KMS-11 (cell line): ENCODE data around the gene PAX2.

Experiments used
- H2AFZ ChIP-seq: fragments of 200-600 bp; sonication (generic); 2 replicates; pipeline ENCODE4 v1.6.1; 2016; ENCODE audit warnings: antibody characterized with exemption, mixed run types, low read depth
- H3K27ac ChIP-seq: fragments of 200-600 bp; sonication (generic); 2 replicates; pipeline ENCODE4 v1.6.1; 2016; ENCODE audit warnings: mild to moderate bottlenecking, mixed run types
- H3K27me3 ChIP-seq: fragments of 200-600 bp; sonication (generic); 2 replicates; pipeline ENCODE4 v1.6.1; 2017; ENCODE audit warnings: mild to moderate bottlenecking, low read depth, mixed run types, moderate library complexity; ENCODE audit not compliant: insufficient read depth
- H3K36me3 ChIP-seq: fragments of 200-600 bp; sonication (generic); 2 replicates; pipeline ENCODE4 v1.6.1; 2017; ENCODE audit warnings: mild to moderate bottlenecking, mixed run types; ENCODE audit not compliant: insufficient read depth
- H3K4me1 ChIP-seq: fragments of 200-600 bp; sonication (generic); 2 replicates; pipeline ENCODE4 v1.6.1; 2016; ENCODE audit warnings: mild to moderate bottlenecking, low read depth, mixed run types; ENCODE audit not compliant: poor library complexity, severe bottlenecking
- H3K4me2 ChIP-seq: fragments of 200-600 bp; sonication (generic); 2 replicates; pipeline ENCODE4 v1.7.0; 2016; ENCODE audit warnings: mild to moderate bottlenecking, mixed run types
- H3K4me3 ChIP-seq: fragments of 200-600 bp; sonication (generic); IDR thresholded peaks from 2 replicates; pipeline ENCODE4 v1.6.1; 2017; ENCODE audit warnings: low read depth, low read length, mixed read lengths; ENCODE audit not compliant: insufficient read depth
- H3K79me2 ChIP-seq: fragments of 200-600 bp; sonication (generic); 2 replicates; pipeline ENCODE4 v1.6.1; 2016; ENCODE audit warnings: low read depth, mixed run types; ENCODE audit not compliant: insufficient read depth
- H3K9ac ChIP-seq: fragments of 200-600 bp; sonication (generic); 2 replicates; pipeline ENCODE4 v1.6.1; 2016; ENCODE audit warnings: mild to moderate bottlenecking, mixed run types
- H4K20me1 ChIP-seq: fragments of 200-600 bp; sonication (generic); 2 replicates; pipeline ENCODE4 v1.6.1; 2016; ENCODE audit warnings: mild to moderate bottlenecking, mixed run types; ENCODE audit not compliant: insufficient read depth
- TF ChIP-seq, protein P1 (sequence below): fragments of 200-600 bp; sonication (generic); conservative IDR thresholded peaks from 2 replicates; pipeline ENCODE4 v1.6.1; 2017; ENCODE audit warnings: low read depth, mild to moderate bottlenecking, antibody characterized with exemption, low read length, moderate library complexity, mixed read lengths

The PAX2 gene

DNA sequence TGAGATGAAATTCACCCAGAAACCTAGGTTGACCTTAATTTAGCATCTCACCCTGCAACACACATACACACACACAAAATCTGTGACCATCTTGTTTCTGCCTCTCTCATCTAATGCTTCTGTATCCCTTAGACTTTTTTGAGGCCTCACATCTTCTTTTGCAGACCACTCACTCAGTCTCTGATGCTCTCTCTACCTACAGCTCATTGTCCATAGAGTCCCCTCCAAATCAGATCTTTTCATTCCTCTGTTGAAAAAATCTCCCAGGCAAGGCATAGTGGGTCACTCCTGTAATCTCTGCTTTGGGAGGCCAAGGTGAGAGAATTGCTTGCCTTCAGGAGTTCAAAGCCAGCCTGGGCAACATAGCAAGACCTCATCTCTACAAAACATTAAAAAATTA, 17.6 kb upstream of the PAX2 start:
- Histone ChIP-seq H3K4me3 (no peak overlapping the region), H3K4me1 (peaks cover 16% of the 10 kb centered on the region), H2AFZ (no peak overlapping the region), H3K79me2 (no peaks in the 10 kb centered on the region), H3K27ac (no peak overlapping the region), H3K9ac (no peak overlapping the region), H4K20me1 (no peaks in the 10 kb centered on the region), H3K27me3 (peaks cover 25% of the 10 kb centered on the region; the same call in 1 of the 2 replicates), H3K36me3 (no peaks in the 10 kb centered on the region), H3K4me2 (no peak overlapping the region)
- TF ChIP-seq, protein P1, sequence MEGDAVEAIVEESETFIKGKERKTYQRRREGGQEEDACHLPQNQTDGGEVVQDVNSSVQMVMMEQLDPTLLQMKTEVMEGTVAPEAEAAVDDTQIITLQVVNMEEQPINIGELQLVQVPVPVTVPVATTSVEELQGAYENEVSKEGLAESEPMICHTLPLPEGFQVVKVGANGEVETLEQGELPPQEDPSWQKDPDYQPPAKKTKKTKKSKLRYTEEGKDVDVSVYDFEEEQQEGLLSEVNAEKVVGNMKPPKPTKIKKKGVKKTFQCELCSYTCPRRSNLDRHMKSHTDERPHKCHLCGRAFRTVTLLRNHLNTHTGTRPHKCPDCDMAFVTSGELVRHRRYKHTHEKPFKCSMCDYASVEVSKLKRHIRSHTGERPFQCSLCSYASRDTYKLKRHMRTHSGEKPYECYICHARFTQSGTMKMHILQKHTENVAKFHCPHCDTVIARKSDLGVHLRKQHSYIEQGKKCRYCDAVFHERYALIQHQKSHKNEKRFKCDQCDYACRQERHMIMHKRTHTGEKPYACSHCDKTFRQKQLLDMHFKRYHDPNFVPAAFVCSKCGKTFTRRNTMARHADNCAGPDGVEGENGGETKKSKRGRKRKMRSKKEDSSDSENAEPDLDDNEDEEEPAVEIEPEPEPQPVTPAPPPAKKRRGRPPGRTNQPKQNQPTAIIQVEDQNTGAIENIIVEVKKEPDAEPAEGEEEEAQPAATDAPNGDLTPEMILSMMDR, result no peak

DNA sequence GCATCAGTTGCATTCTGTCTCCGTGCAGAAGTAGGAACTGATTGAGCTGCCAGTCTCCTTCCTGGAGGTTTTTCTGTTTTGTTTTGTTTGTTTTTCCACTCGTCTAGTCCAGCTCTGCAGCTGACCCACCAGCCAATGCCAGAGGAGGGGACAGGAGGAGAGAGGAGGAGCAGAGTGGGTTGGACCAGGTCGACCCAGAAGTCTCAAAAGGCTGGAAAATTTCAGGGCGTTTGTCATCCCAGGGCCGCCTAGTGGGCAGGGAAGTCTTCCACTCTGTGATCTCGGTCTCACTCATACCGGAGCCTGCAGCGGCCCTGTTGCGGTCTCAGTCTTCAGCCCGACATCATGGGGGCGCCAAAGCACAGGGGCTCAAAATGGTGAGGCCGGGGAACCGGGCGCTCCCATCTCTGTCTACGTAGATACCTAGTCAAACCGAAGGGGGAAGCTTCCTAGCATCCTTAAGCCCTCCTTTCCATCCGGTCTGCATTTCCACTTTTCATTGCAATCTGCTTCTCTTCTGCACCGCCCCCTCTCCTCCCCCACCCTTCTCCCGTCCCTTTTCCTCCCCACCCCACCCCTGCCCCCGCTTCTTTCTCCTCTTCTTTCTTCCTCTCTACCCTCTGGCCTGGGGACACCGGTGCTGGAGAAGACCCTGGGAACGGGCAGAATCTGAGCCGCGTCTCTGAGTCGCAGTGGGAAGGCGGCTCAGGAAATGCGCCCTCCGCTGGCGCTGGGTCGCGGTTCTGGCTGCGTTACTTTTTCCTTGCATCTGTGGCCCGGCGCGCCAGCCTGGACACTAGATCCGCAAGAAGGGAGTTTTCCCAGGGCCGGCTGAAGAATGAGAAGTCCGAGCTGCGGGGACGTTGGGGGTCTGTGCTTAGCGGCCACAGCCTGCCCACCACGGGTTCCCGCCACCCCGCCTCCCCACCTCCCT, 16.2 kb upstream of the PAX2 start:
- no peak overlapping the region for H3K9ac ChIP-seq
- H3K27me3 ChIP-seq, result peaks cover 25% of the 10 kb centered on the region; the same call in 1 of the 2 replicates
- no peaks in the 10 kb centered on the region for H3K79me2 ChIP-seq
- H3K27ac ChIP-seq, result no peak overlapping the region
- no peak overlapping the region; the same call in 1 of the 2 replicates for H3K4me2 ChIP-seq
- H4K20me1 ChIP-seq, result no peaks in the 10 kb centered on the region
- TF ChIP-seq, protein P1, result no peak
- H3K36me3 ChIP-seq, result no peaks in the 10 kb centered on the region
- H3K4me3 ChIP-seq, result no peak overlapping the region
- peaks cover 16% of the 10 kb centered on the region for H3K4me1 ChIP-seq
- H2AFZ ChIP-seq, result no peak overlapping the region

DNA sequence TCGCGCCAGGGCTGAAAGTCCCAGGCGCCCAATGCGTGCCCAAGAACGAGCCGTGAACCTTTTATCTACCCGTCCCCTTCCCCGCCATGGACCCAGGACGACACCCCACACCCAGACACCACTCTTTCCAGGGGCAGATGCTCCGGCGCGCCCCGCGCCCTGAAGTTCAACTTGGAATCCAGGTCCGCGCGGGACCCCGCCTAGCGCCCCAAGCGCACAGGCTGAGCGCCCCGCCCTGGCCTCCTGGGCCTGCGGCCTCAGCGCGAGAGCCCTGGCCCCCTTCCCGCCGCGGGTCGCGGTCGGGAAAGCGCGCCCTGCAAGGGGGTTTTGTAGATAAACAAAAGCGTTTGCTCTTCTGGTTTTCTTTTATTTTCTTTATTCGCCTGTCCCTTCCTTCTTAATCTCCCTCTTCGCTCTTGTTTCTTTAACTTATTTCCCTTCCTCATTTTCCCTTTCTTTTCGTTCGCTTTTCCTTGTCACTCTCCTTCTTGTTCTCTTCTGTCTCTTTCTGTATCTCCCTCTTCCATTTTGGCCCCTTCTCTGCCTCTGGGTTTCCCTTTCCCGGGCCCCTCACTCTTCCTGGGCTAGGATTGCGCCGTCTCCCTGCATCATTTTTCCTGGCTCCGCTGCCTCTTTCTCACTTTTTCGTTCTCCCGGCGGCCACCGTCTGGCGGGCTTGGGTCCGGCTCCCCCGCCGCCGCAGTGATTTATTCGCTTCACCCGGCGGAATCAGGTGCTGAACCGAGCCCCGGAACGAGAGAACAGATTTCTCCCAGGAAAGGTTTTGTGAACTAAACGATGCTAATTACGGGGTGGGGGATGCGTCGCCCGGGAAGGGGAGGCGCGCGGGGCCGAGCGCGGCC, 15.3 kb upstream of the PAX2 start:
- Histone ChIP-seq H3K4me3 (no peak overlapping the region), H3K27me3 (peaks cover 27% of the 10 kb centered on the region; the same call in 1 of the 2 replicates), H3K9ac (no peak overlapping the region)

DNA sequence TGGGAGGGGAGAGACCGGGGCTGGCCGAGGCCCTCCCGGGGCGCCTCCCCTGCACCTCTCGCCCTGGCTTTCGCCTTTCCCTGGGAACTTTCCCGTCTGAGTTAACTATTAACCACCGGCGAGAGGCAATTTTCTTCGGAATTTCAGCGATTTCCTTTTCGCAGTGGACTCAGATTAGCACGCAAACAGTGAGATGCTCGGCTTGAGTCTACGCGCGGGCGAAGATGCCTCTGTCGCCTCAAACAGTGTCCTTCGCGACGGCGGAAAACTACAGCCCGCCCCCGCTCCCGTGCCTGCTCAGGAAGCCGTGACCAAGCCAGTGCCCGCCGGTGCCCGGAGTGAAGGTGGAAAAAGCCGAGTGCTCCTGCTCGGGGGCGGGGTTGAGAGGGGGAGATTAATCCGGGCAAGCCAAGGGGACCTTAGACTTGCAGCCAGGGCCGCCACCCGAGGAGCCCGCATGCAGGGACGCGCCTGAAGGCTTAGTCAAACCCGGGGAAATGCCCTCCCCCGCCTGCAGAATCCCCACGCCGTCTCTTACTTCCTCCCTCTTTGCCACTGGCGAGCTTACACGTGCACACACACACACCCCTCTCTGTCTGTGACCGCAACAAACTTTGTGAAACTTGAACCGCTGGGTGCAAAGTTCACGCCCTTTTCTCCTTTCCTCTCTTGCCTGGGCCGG, 14.5 kb upstream of the PAX2 start:
- TF ChIP-seq, protein P1, result no peak
- H3K79me2 ChIP-seq, result no peaks in the 10 kb centered on the region
- no peaks in the 10 kb centered on the region for H4K20me1 ChIP-seq
- no peak overlapping the region for H3K27ac ChIP-seq
- no peak overlapping the region for H3K4me3 ChIP-seq
- no peaks in the 10 kb centered on the region for H3K36me3 ChIP-seq
- H3K9ac ChIP-seq, result no peak overlapping the region
- peaks cover 16% of the 10 kb centered on the region for H3K4me1 ChIP-seq
- peak overlapping the region; percentile 63 for H3K4me2 ChIP-seq
- peak overlapping the region; percentile 34; the same call in 1 of the 2 replicates for H2AFZ ChIP-seq
- peaks cover 27% of the 10 kb centered on the region; the same call in 1 of the 2 replicates for H3K27me3 ChIP-seq

More for the DNA sequence above, 15.3 kb upstream of the PAX2 start:
- H3K27ac ChIP-seq, result no peak overlapping the region
- no peak overlapping the region; the same call in 1 of the 2 replicates for H2AFZ ChIP-seq
- H3K4me2 ChIP-seq, result peak overlapping the region; percentile 63
- no peaks in the 10 kb centered on the region for H3K79me2 ChIP-seq
- H3K36me3 ChIP-seq, result no peaks in the 10 kb centered on the region
- TF ChIP-seq, protein P1, result no peak
- peaks cover 16% of the 10 kb centered on the region for H3K4me1 ChIP-seq
- no peaks in the 10 kb centered on the region for H4K20me1 ChIP-seq
